ENCODE measurements around the gene SNX9.

SNX9 gene

GRCh38 chr6:157977176-157977804, 154.2 kb downstream of the SNX9 start:
- no peak for DNase-seq (ENCODE audit: low read depth in 2 of 2)

GRCh38 chr6:157978021-157978783, 155.2 kb downstream of the SNX9 start:
- no peak for DNase-seq (ENCODE audit: low read depth in 2 of 2)

GRCh38 chr6:157980288-157981131, 157.5 kb downstream of the SNX9 start:
- no peak for DNase-seq (ENCODE audit: low read depth in 2 of 2)

- no peak for DNase-seq (ENCODE audit: low read depth in 2 of 2)
These were observed 158.0 kb downstream of the SNX9 start for GRCh38 chr6:157981132-157981394.

- DNase-seq (ENCODE audit: low read depth in 2 of 2) = peak; percentile 66 to 67
These were observed 158.5 kb downstream of the SNX9 start, which contains the start of gene SYNJ2 for GRCh38 chr6:157981395-157982101. TSS of gene SYNJ2 (plus strand) at chr6:157981863. CDS start at chr6:157981962, 99 bp downstream.

GRCh38 chr6:157982102-157982562, 159.1 kb downstream of the SNX9 start:
- no peak for DNase-seq (ENCODE audit: low read depth in 2 of 2)

GRCh38 chr6:157982563-157983405, 159.7 kb downstream of the SNX9 start:
- DNase-seq (ENCODE audit: low read depth in 2 of 2) = no peak

GRCh38 chr6:157983406-157984119, 160.5 kb downstream of the SNX9 start:
- DNase-seq (ENCODE audit: low read depth in 2 of 2) = no peak

GRCh38 chr6:157984128-157984527, 161.1 kb downstream of the SNX9 start:
- DNase-seq (ENCODE audit: low read depth in 2 of 2) = no peak

- no peak for DNase-seq (ENCODE audit: low read depth in 2 of 2)
These were observed 161.7 kb downstream of the SNX9 start for GRCh38 chr6:157984686-157985225.

- DNase-seq (ENCODE audit: low read depth in 2 of 2) = no peak
These were observed 162.5 kb downstream of the SNX9 start for GRCh38 chr6:157985378-157986155.

GRCh38 chr6:157987788-157988699, 165.0 kb downstream of the SNX9 start:
- no peak for DNase-seq (ENCODE audit: low read depth in 2 of 2)

- no peak for DNase-seq (ENCODE audit: low read depth in 2 of 2)
These were observed 165.6 kb downstream of the SNX9 start for GRCh38 chr6:157988700-157989063.

- no peak for DNase-seq (ENCODE audit: low read depth in 2 of 2)
These were observed 166.7 kb downstream of the SNX9 start for GRCh38 chr6:157989541-157990289.

- DNase-seq (ENCODE audit: low read depth in 2 of 2) = no peak
These were observed 167.4 kb downstream of the SNX9 start for GRCh38 chr6:157990321-157991066.

GRCh38 chr6:157991067-157991432, 168.0 kb downstream of the SNX9 start:
- no peak for DNase-seq (ENCODE audit: low read depth in 2 of 2)

GRCh38 chr6:157993076-157993475, 170.0 kb downstream of the SNX9 start:
- no peak for DNase-seq (ENCODE audit: low read depth in 2 of 2)
